ENCODE measurements around the gene CCDC110.

CCDC110 gene

DNA sequence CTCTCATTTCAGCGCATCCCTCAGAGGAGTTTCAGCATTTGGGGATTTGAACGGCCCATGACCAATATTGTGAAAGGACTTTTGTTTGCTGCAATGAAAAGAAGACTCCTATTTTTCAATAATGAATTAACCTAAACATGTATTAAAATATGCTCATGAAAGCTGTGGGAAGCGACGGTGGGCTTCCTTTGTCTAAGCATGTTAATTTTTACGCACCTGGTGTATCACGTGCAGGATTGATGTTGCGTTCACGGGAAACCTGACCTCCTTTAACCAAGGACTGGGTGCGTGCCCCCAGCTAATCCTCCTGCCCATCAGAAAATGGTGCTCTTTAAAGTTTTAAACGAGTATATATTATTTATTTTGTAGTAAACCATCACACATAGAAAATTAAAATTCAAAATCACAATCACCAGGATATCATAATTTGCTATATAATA is 590 bp upstream of the CCDC110 start:
- DNase-seq (ENCODE audit: low spot score) = no peak

GRCh38 chr4:185470501-185471195 is 885 bp downstream of the CCDC110 start:
- DNase-seq (ENCODE audit: low spot score) = peak; percentile 73

GRCh38 chr4:185469580-185470154 is 1.9 kb downstream of the CCDC110 start:
- DNase-seq (ENCODE audit: low spot score) = peak; percentile 33

DNA sequence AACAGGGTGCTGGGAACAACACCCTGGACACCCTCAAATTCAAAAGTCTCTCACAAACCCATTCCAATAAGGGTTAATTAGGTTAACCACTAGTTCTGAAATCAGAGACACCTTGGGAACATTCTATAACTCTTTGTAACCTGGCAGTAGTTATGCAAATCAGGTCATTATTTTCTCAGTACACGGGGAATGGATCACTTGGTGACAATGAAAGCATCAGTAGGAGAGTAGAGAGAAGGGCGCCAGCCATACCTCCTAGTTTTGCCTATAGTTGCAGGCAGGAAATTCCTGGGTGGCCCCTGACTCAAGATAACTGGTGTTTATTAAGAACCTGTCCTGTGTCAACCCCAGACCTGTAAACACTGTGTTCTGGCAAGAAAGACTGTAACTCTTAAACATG is 2.5 kb downstream of the CCDC110 start:
- peak; percentile 3 for DNase-seq (ENCODE audit: low spot score)

GRCh38 chr4:185467991-185468390 is 3.5 kb downstream of the CCDC110 start:
- DNase-seq (ENCODE audit: low spot score) = no peak

DNA sequence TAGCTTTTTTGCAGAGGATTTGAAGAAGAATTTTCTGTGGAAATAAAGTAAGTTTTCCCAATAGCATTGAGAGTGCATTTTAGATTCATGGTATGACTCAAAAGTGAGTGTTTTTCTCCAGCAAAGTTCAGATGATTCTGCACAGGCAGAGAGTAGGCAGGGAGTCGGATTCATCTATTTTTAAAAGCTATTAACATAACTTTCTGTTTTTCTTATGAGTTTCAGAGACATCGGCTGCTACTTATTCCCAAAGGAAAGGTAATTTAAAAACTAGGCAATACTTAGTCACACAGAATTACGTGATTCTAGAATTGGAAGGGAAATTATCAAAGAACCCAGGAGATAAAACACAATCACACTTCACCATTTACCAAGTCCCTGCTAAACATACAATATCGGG is 4.4 kb downstream of the CCDC110 start:
- DNase-seq (ENCODE audit: low spot score) = no peak

- DNase-seq (ENCODE audit: low spot score) = no peak
Observed at GRCh38 chr4:185465707-185466106, 5.8 kb downstream of the CCDC110 start.

DNA sequence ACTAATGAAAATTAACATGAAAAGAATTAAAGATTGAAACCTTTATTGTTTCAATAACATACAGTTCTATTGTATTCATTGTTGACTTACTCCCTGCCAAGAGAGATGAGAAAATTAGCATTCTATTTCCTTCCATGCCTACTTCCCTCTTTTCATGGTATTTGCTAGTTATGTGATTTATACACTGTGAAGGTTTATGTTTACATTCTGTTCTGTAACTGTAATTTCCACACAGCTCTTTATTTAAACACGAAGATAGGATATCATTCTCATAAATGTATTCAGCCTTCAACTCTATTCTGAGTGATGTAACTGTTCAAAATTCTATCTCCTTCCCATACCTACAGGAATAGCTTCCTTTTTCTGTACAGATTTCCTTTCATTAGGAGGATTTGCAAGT is 6.6 kb downstream of the CCDC110 start:
- no peak for DNase-seq (ENCODE audit: low spot score)

DNA sequence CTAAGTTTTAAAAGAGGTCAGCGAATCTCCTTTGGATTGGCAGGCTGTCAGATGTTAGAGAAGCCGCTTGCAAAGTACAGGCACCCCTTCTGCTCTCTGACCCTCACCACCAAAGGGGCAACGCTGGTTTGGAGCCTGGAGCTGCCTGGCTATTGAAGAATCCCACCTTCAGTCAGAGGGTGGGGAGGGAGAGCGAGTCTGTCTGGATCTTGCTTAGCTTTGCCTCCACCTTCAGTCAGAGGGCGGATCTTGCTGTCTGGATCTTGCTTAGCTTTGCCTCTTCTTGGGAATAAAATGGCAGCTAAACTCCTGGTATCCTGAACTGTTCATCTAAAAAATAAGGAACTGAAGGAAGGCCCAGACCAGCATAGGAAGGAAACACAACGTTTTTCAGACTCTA is 7.3 kb downstream of the CCDC110 start:
- no peak for DNase-seq (ENCODE audit: low spot score)

DNA sequence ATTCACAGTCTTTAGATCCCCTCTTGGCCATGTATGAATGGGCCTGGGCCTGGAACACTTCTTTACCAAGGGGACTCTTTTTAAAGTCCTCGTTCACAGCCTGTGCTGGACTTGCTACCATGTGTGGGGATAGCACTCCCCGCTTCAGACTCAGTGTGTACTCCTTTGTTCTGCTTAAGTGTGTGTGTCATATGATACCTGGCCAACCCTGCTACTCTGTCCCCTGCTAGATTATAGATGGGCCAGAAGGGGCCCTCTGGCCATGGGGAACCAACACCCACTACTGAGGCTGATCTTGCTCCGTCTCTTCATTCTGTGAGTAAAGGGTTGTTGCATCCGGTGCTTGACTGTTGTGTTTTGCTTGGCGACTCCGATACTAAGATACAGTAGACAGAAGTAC is 8.0 kb downstream of the CCDC110 start:
- no peak for DNase-seq (ENCODE audit: low spot score)

DNA sequence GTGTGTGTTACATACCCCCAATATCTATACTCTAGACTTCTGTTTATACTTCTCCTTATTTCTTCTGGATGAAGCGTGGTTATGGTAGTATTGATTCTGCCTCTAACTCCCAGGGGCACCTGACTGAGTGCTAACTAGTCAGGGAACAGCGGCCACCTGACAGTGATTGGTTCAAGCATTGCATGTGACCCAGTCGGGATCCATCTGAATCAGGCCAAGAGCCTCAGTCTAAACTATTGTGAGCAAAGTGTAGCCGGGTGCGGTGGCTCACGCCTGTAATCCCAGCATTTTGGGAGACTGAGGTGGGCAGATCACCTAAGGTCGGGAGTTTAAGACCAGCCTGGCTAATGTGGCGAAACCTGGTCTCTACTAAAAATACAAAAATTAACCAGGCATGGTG is 10.0 kb downstream of the CCDC110 start:
- no peak for DNase-seq (ENCODE audit: low spot score)

DNA sequence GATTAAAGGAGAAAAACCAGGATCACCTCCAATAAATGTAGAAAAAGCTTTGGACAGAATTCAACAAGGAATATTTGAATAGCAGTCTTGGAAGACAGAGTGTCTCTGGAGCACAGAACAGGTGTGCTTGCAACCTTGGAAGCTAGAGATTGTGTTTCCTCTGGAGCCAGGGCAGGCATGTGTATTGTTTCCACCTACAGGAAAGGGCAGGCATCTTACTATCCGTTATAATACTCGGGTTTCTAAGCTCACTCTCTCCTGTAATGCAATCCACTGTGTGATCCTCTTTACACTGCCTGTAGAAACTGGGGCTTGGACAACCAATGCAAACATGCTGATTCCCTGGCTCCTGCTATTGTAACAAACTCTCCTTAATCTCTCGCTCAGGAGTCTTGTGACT is 14.4 kb downstream of the CCDC110 start:
- no peak for DNase-seq (ENCODE audit: low spot score)

DNA sequence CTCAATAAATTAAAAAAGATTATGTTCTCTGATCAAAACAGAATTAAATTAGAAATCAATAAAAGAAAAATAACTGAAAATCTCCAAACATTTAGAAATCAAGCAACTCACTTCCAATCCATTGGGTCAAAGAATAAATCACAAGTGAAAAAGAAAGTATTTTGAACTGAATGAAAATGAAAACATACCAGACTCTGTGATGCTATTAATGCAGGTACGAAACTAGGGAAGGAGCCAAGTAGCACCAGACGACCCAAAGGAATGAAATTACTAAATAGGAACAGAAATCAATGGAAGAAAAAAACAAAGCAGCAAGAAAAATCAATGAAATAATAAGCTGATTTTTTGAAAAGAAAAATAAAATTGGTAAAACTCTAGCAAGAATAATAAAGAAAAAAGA is 15.4 kb downstream of the CCDC110 start:
- DNase-seq (ENCODE audit: low spot score) = no peak

- no peak for DNase-seq (ENCODE audit: low spot score)
Observed at GRCh38 chr4:185445209-185445608, 26.3 kb downstream of the CCDC110 start.

GRCh38 chr4:185441479-185441878 is 30.1 kb downstream of the CCDC110 start:
- DNase-seq (ENCODE audit: low spot score) = no peak

GRCh38 chr4:185437809-185438208 is 33.7 kb downstream of the CCDC110 start:
- DNase-seq (ENCODE audit: low spot score) = no peak

- DNase-seq (ENCODE audit: low spot score) = no peak
Observed at GRCh38 chr4:185435466-185435865, 36.1 kb downstream of the CCDC110 start.

DNA sequence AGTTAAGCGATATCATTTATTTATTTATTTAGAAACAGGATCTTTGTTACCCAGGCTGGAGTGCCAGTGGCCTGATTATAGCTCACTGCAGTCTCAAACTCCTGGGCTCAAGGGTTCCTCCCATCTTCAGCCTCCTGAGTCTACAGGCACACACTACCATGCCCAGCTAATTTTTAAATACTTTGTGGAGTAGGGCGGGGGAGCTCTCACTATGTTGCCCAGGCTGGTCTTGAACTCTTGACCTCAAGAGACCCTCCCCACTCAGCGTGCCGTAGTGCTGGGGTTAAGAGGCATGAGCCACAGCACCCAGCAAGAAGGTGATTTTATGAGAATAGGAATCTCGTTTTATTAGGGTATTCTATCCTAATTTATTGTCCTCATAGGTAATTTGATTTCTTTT is 41.9 kb downstream of the CCDC110 start:
- no peak for DNase-seq (ENCODE audit: low spot score)

- no peak for DNase-seq (ENCODE audit: low spot score)
Observed at GRCh38 chr4:185426960-185427688, 44.4 kb downstream of the CCDC110 start.

- DNase-seq (ENCODE audit: low spot score) = peak; percentile 86
Observed at GRCh38 chr4:185425647-185426352, 45.7 kb downstream of the CCDC110 start, which contains the start of gene UFSP2. Gene UFSP2 (minus strand): TSS chr4:185425964. CDS start chr4:185425868, 96 bp downstream.

- DNase-seq (ENCODE audit: low spot score) = peak; percentile 53
Observed at GRCh38 chr4:185424905-185425646, 46.5 kb downstream of the CCDC110 start.
